ENCODE measurements around the gene SCYL1. TPM values are rescaled to one million over a fixed set of nuclear protein-coding genes. Genes with fewer than 3 reads are reported as not detected.

Gene SCYL1
- total RNA-seq, 1 donor from 2014 or later = 74.4 TPM

GRCh38 chr11:65524014-65524740 is 706 bp upstream of the SCYL1 start:
- Histone ChIP-seq H3K27me3 (no peaks in the 10 kb centered on the region), H3K4me1 (peaks cover 39% of the 10 kb centered on the region), H3K27ac (no peak overlapping the region), H3K9me3 (no peaks in the 10 kb centered on the region), H3K4me3 (no peak overlapping the region), H3K36me3 (peaks cover 24% of the 10 kb centered on the region)
- ATAC-seq (peak; percentile 31), DNase-seq (peak; percentile 83)
- intact Hi-C loops (cut with DNase I) = no loop called here
- TF ChIP-seq, protein P1, sequence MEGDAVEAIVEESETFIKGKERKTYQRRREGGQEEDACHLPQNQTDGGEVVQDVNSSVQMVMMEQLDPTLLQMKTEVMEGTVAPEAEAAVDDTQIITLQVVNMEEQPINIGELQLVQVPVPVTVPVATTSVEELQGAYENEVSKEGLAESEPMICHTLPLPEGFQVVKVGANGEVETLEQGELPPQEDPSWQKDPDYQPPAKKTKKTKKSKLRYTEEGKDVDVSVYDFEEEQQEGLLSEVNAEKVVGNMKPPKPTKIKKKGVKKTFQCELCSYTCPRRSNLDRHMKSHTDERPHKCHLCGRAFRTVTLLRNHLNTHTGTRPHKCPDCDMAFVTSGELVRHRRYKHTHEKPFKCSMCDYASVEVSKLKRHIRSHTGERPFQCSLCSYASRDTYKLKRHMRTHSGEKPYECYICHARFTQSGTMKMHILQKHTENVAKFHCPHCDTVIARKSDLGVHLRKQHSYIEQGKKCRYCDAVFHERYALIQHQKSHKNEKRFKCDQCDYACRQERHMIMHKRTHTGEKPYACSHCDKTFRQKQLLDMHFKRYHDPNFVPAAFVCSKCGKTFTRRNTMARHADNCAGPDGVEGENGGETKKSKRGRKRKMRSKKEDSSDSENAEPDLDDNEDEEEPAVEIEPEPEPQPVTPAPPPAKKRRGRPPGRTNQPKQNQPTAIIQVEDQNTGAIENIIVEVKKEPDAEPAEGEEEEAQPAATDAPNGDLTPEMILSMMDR (IDR thresholded peaks at IDR 0.05) = no peak

GRCh38 chr11:65525546-65526480 is 930 bp downstream of the SCYL1 start:
- Histone ChIP-seq H3K27ac (peak overlapping the region; percentile 94), H3K27me3 (no peaks in the 10 kb centered on the region), H3K4me1 (peaks cover 39% of the 10 kb centered on the region), H3K9me3 (no peaks in the 10 kb centered on the region), H3K4me3 (peak overlapping the region; percentile 97), H3K36me3 (peaks cover 40% of the 10 kb centered on the region)
- ATAC-seq (no peak), DNase-seq (peak; percentile 61)
- TF ChIP-seq, protein P1 (IDR thresholded peaks at IDR 0.05) = no peak
- intact Hi-C loops (cut with DNase I) = no loop called here

DNA sequence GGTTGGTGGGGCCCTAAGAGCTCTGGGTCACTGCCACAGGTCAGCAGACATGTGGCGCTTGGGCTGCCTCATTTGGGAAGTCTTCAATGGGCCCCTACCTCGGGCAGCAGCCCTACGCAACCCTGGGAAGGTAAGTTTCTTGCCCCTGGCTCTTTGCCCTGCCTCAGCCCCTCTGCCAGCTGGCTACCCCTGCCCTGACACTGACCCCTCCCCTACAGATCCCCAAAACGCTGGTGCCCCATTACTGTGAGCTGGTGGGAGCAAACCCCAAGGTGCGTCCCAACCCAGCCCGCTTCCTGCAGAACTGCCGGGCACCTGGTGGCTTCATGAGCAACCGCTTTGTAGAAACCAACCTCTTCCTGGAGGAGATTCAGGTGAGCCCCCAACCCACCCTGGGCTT is 1.9 kb downstream of the SCYL1 start:
- peaks cover 49% of the 10 kb centered on the region for H3K36me3 ChIP-seq
- no peaks in the 10 kb centered on the region for H3K27me3 ChIP-seq
- ATAC-seq (no peak), DNase-seq (peak; percentile 63)
- H3K27ac ChIP-seq = no peak overlapping the region
- intact Hi-C loops (cut with DNase I) = no loop called here
- TF ChIP-seq, protein P1 (IDR thresholded peaks at IDR 0.05) = no peak
- peaks cover 38% of the 10 kb centered on the region for H3K4me1 ChIP-seq
- H3K4me3 ChIP-seq = no peak overlapping the region
- H3K9me3 ChIP-seq = no peaks in the 10 kb centered on the region

- DNase-seq (no peak), ATAC-seq (no peak)
- H3K27me3 ChIP-seq = no peaks in the 10 kb centered on the region
- H3K36me3 ChIP-seq = peaks cover 71% of the 10 kb centered on the region
- TF ChIP-seq, protein P1 (IDR thresholded peaks at IDR 0.05) = no peak
- no peak overlapping the region for H3K4me3 ChIP-seq
- peaks cover 17% of the 10 kb centered on the region for H3K4me1 ChIP-seq
- no peaks in the 10 kb centered on the region for H3K9me3 ChIP-seq
- intact Hi-C loops (cut with DNase I) = no loop called here
- no peak overlapping the region for H3K27ac ChIP-seq
Measured at GRCh38 chr11:65528819-65529350, 4.0 kb downstream of the SCYL1 start.

GRCh38 chr11:65529475-65530156 is 4.7 kb downstream of the SCYL1 start:
- peaks cover 75% of the 10 kb centered on the region for H3K36me3 ChIP-seq
- no peaks in the 10 kb centered on the region for H3K27me3 ChIP-seq
- no peaks in the 10 kb centered on the region for H3K9me3 ChIP-seq
- peaks cover 10% of the 10 kb centered on the region for H3K4me1 ChIP-seq
- H3K27ac ChIP-seq = no peak overlapping the region
- no peak for ATAC-seq
- intact Hi-C loops (cut with DNase I) = no loop called here
- DNase-seq = no peak
- TF ChIP-seq, protein P1 (IDR thresholded peaks at IDR 0.05) = no peak
- H3K4me3 ChIP-seq = no peak overlapping the region
